Measurements from ENCODE around the gene GRB2.
A peak's percentile ranks its signal among the peaks of the same experiment; 100 is the strongest.

The GRB2 gene

GRCh38 chr17:75277664-75278071 is 127.8 kb downstream of the GRB2 start:
- H3K27me3 ChIP-seq (ENCODE audit: low read depth, low read length): no peaks in the 10 kb centered on the region
- H3K79me2 ChIP-seq (ENCODE audit: low read length): peaks cover 11% of the 10 kb centered on the region; the same call in 1 of the 2 replicates
- no peaks in the 10 kb centered on the region for H4K20me1 ChIP-seq (ENCODE audit: insufficient read depth, low read length)
- no peak overlapping the region for H3K4me3 ChIP-seq (ENCODE audit: low read length)
- H3K36me3 ChIP-seq (replicated peaks; ENCODE audit: low read depth, low read length): peaks cover 39% of the 10 kb centered on the region
- no peak for TF ChIP-seq CTCF (IDR thresholded peaks at IDR 0.05; ENCODE audit: low read depth, low read length)
- no peak for TF ChIP-seq EZH2phosphoT487 (IDR thresholded peaks at IDR 0.05; ENCODE audit: low read depth)
- no peak overlapping the region for H3K9ac ChIP-seq (ENCODE audit: low read length)
- no peaks in the 10 kb centered on the region for H3K9me3 ChIP-seq (ENCODE audit: insufficient read depth, low read length)
- H3K4me2 ChIP-seq (ENCODE audit: low read length): no peak overlapping the region
- no peak overlapping the region for H3K27ac ChIP-seq (ENCODE audit: low read length)
- peaks cover 2% of the 10 kb centered on the region; the same call in 1 of the 2 replicates for H3K4me1 ChIP-seq (ENCODE audit: low read length)
- H2AFZ ChIP-seq (ENCODE audit: low read depth, low read length): no peak overlapping the region

DNA sequence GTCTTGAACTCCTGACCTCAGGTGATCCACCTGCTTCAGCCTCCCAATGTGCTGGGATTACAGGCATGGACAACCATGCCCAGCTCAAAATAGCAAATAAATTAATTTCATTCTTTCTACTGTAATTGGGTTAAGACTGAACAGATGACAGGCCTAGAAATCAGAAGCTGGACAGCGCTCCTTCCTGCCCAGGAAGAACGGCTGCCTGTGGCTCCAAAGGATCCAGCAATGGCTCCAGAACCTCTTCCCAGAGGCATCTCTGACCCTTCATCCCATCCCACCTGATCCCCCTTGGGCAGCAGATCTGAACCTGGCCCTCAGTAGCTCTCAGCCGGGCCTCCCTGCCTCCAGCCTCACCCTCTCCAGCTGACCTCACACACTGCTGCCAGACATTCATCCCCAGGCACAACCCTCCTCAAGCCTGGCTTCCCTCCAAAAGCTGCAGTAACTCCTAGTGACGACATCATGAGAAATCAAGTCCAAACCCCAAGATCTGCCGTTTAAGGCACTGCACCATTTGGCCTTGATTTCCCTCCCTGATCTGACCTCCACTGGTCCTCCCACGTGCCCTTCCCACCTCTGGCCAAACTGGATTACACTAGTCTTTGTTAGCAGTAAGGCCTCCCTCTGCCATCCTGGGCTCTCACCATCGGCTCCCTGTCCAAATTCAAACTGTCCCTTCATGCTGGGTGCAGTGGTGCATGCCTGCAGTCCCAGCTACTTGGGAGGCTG is 131.3 kb downstream of the GRB2 start:
- peaks cover 21% of the 10 kb centered on the region for H3K79me2 ChIP-seq (ENCODE audit: low read length)
- H3K9me3 ChIP-seq (ENCODE audit: insufficient read depth, low read length): no peaks in the 10 kb centered on the region
- peaks cover 20% of the 10 kb centered on the region for H3K4me1 ChIP-seq (ENCODE audit: low read length)
- no peaks in the 10 kb centered on the region for H3K27me3 ChIP-seq (ENCODE audit: low read depth, low read length)
- TF ChIP-seq CTCF (IDR thresholded peaks at IDR 0.05; ENCODE audit: low read depth, low read length) (no peak), EZH2phosphoT487 (IDR thresholded peaks at IDR 0.05; ENCODE audit: low read depth) (no peak)
- H4K20me1 ChIP-seq (ENCODE audit: insufficient read depth, low read length): no peaks in the 10 kb centered on the region
- no peak overlapping the region for H3K4me2 ChIP-seq (ENCODE audit: low read length)
- no peak overlapping the region for H3K9ac ChIP-seq (ENCODE audit: low read length)
- no peak overlapping the region for H3K27ac ChIP-seq (ENCODE audit: low read length)
- H2AFZ ChIP-seq (ENCODE audit: low read depth, low read length): no peak overlapping the region
- H3K36me3 ChIP-seq (replicated peaks; ENCODE audit: low read depth, low read length): peaks cover 40% of the 10 kb centered on the region
- H3K4me3 ChIP-seq (ENCODE audit: low read length): no peak overlapping the region

DNA sequence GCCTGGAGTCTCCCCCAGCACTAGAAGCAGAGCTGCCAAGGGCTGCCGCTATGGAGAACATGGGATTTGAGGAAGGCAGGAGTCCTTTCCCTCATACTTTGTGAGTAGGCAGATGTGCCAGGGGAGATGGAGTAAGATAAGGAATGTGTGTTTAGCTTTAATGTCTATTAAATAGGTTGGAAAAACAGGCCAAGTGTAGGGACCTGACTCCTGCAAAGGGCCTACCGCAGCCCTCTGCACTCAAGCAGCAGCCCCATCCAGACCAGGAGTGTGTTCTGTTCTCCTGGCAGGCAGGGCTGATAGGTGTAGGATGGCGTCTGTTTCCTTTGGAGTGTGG is 132.7 kb downstream of the GRB2 start:
- Histone ChIP-seq H3K36me3 (replicated peaks; ENCODE audit: low read depth, low read length) (peaks cover 33% of the 10 kb centered on the region), H3K9ac (ENCODE audit: low read length) (no peak overlapping the region), H3K79me2 (ENCODE audit: low read length) (peaks cover 21% of the 10 kb centered on the region), H3K4me3 (ENCODE audit: low read length) (peak overlapping the region; percentile 80; the same call in 1 of the 2 replicates), H3K9me3 (ENCODE audit: insufficient read depth, low read length) (no peaks in the 10 kb centered on the region), H3K4me1 (ENCODE audit: low read length) (peaks cover 25% of the 10 kb centered on the region), H3K4me2 (ENCODE audit: low read length) (peak overlapping the region; percentile 96), H3K27ac (ENCODE audit: low read length) (peak overlapping the region; percentile 66; the same call in 1 of the 2 replicates), H2AFZ (ENCODE audit: low read depth, low read length) (no peak overlapping the region), H4K20me1 (ENCODE audit: insufficient read depth, low read length) (no peaks in the 10 kb centered on the region), H3K27me3 (ENCODE audit: low read depth, low read length) (no peaks in the 10 kb centered on the region)
- no peak for TF ChIP-seq CTCF (IDR thresholded peaks at IDR 0.05; ENCODE audit: low read depth, low read length)
- TF ChIP-seq EZH2phosphoT487 (IDR thresholded peaks at IDR 0.05; ENCODE audit: low read depth): no peak

GRCh38 chr17:75271955-75272847 is 133.3 kb downstream of the GRB2 start:
- Histone ChIP-seq H3K79me2 (ENCODE audit: low read length) (peaks cover 21% of the 10 kb centered on the region), H3K9ac (ENCODE audit: low read length) (peak overlapping the region; percentile 79), H4K20me1 (ENCODE audit: insufficient read depth, low read length) (no peaks in the 10 kb centered on the region), H3K36me3 (replicated peaks; ENCODE audit: low read depth, low read length) (peaks cover 32% of the 10 kb centered on the region), H2AFZ (ENCODE audit: low read depth, low read length) (no peak overlapping the region), H3K27ac (ENCODE audit: low read length) (peak overlapping the region; percentile 66), H3K4me2 (ENCODE audit: low read length) (peak overlapping the region; percentile 96), H3K9me3 (ENCODE audit: insufficient read depth, low read length) (no peaks in the 10 kb centered on the region), H3K4me3 (ENCODE audit: low read length) (peak overlapping the region; percentile 80), H3K4me1 (ENCODE audit: low read length) (peaks cover 25% of the 10 kb centered on the region), H3K27me3 (ENCODE audit: low read depth, low read length) (no peaks in the 10 kb centered on the region)
- no peak for TF ChIP-seq EZH2phosphoT487 (IDR thresholded peaks at IDR 0.05; ENCODE audit: low read depth)
- 0 out of 2 replicates have a peak, but pooled peaks have one; percentile 12 for TF ChIP-seq CTCF (IDR thresholded peaks at IDR 0.05; ENCODE audit: low read depth, low read length)
